Measurements from ENCODE around the gene ATP8A2. TPM values are rescaled to one million over a fixed set of nuclear protein-coding genes. Genes with fewer than 3 reads are reported as not detected.
"Not testable (repeated sequence)": the region's sequence is repeated elsewhere in the genome, so short reads cannot be mapped to it uniquely, and the experiment has no call there.

Gene ATP8A2
- total RNA-seq, 3 donors from 2014 or later: under 0.01 to 1.0 (median under 0.01) TPM

DNA sequence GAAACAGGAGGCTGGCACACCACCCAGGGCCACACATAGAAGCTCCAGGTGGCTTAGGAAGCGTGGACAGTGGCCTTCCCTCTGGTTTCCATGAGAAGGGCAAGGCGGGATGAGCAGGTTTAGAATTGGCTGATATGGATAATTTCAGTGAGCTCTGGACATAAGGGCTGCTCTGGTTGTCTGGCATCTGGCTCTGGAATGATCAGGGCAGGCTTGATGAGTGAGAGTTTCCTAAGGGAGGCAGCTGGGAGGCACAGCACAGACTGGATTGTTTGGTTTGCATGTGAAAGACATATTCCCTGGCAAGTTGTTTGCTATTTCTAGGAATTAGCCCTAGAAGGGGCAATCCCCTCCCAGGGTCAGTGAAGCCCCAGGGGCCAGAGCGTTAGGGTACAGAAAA, 129.5 kb downstream of the ATP8A2 start:
- intact Hi-C loops (cut with DNase I; ENCODE audit: low total_unique reads): loop anchor here (5.0 kb wide), 1 partner anchor 1316 kb away; no protein-coding TSS in a partner anchor
- DNase-seq (ENCODE audit: low spot score in 2 of 2): no peak
- H3K4me3 ChIP-seq: no peak overlapping the region
- peaks cover 0 to 5% of the 10 kb centered on the region in 2 donors for H3K27me3 ChIP-seq
- H3K36me3 ChIP-seq: no peaks in the 10 kb centered on the region
- H3K4me1 ChIP-seq: no peaks in the 10 kb centered on the region
- H3K9me3 ChIP-seq: no peaks in the 10 kb centered on the region
- TF ChIP-seq CTCF (IDR thresholded peaks at IDR 0.05) (no peak), POLR2A (IDR thresholded peaks at IDR 0.05) (no peak), POLR2AphosphoS5 (IDR thresholded peaks at IDR 0.05) (no peak)
- no peak overlapping the region for H3K27ac ChIP-seq

- intact Hi-C loops (cut with DNase I; ENCODE audit: low total_unique reads): loop anchor here (5.0 kb wide), 1 partner anchor 1315 kb away; no protein-coding TSS in a partner anchor
These were observed 130.3 kb downstream of the ATP8A2 start for GRCh38 chr13:25502031-25502430.

DNA sequence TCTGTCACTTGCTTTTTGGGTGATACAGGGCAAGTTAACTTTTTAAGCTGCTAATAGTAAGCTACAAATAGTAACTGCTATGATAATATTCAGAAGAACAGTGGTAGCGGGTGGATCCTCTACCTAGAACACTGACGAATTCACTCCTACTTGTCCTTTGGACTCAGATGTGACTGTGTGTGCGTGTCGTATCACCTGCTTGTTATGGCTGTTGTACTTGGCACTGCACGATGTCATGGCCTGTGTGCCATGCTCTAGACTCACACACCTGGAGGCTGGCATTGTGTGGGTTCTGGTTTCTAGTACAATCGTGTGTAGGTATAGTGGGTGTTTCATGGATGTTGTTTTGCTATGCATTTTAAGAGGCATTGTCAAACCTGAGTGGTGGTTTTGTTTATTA, 130.8 kb downstream of the ATP8A2 start:
- TF ChIP-seq CTCF (IDR thresholded peaks at IDR 0.05): no peak
- no peak for TF ChIP-seq POLR2A (IDR thresholded peaks at IDR 0.05)
- TF ChIP-seq POLR2AphosphoS5 (IDR thresholded peaks at IDR 0.05): no peak
- peaks cover 0 to 5% of the 10 kb centered on the region in 2 donors for H3K27me3 ChIP-seq

More at GRCh38 chr13:25502031-25502430, 130.3 kb downstream of the ATP8A2 start:
- TF ChIP-seq POLR2AphosphoS5 (IDR thresholded peaks at IDR 0.05) (no peak), CTCF (IDR thresholded peaks at IDR 0.05) (no peak), POLR2A (IDR thresholded peaks at IDR 0.05) (no peak)
- Histone ChIP-seq H3K4me1 (no peaks in the 10 kb centered on the region), H3K9me3 (no peaks in the 10 kb centered on the region), H3K27ac (no peak overlapping the region), H3K27me3 (peaks cover 0 to 5% of the 10 kb centered on the region in 2 donors), H3K36me3 (no peaks in the 10 kb centered on the region), H3K4me3 (no peak overlapping the region)
- no peak for DNase-seq (ENCODE audit: low spot score in 2 of 2)

DNA sequence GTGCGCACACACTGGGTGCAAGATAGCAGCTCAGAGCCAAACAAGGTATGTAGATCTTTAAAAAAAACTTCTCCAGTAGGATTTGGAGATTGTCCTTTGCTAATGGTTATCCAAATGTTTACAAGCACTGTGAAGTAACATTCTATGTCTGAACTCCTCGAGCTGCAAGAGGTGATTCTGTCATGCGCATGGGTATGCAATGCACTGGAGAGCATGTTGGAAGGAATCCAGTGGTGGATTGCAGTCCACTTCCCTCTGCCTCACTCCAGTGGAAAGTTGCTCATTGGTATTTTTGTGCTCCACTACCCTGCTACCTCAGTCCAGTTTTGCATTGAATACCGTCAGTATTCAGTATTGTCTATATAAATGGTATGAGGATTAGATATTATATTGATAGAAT, 132.1 kb downstream of the ATP8A2 start:
- no peak for DNase-seq (ENCODE audit: low spot score in 2 of 2)
- no peak for TF ChIP-seq POLR2AphosphoS5 (IDR thresholded peaks at IDR 0.05)
- no peak for TF ChIP-seq CTCF (IDR thresholded peaks at IDR 0.05)
- TF ChIP-seq POLR2A (IDR thresholded peaks at IDR 0.05): no peak
- intact Hi-C loops (cut with DNase I; ENCODE audit: low total_unique reads): loop anchor here (5.0 kb wide), 1 partner anchor 1313 kb away; no protein-coding TSS in a partner anchor
- Histone ChIP-seq H3K4me3 (no peak overlapping the region), H3K4me1 (no peaks in the 10 kb centered on the region), H3K27ac (no peak overlapping the region), H3K9me3 (no peaks in the 10 kb centered on the region), H3K36me3 (no peaks in the 10 kb centered on the region), H3K27me3 (peaks cover 0 to 5% of the 10 kb centered on the region in 2 donors)

More for the DNA sequence above, 130.8 kb downstream of the ATP8A2 start:
- Histone ChIP-seq H3K4me1 (no peaks in the 10 kb centered on the region), H3K4me3 (no peak overlapping the region), H3K36me3 (no peaks in the 10 kb centered on the region), H3K9me3 (no peaks in the 10 kb centered on the region), H3K27ac (no peak overlapping the region)
- DNase-seq (ENCODE audit: low spot score in 2 of 2): no peak
- intact Hi-C loops (cut with DNase I; ENCODE audit: low total_unique reads): loop anchor here (5.0 kb wide), 1 partner anchor 1315 kb away; no protein-coding TSS in a partner anchor

DNA sequence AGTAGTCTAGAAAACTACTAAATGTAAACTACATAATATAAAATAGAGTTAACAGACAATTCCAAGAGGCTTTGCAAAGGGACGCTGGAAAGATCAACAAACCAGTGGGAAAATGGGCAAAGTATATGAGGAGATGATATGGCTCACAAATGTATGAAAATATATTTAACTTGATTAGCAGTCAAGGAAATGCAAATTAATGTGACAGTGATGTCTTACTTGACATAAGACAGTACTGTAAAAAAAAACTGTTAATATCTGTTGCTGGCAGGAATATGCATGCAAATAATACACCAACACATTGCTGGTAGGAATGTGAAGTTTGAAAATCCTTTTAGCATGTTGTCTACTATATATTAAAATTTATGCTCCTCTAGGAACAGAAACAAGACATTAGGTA, 136.1 kb downstream of the ATP8A2 start:
- intact Hi-C loops (cut with DNase I; ENCODE audit: low total_unique reads): no loop called here
- Histone ChIP-seq H3K27ac (no peak overlapping the region), H3K36me3 (no peaks in the 10 kb centered on the region), H3K9me3 (peaks cover 0 to 5% of the 10 kb centered on the region in 2 donors), H3K27me3 (no peaks in the 10 kb centered on the region), H3K4me3 (no peak overlapping the region), H3K4me1 (no peaks in the 10 kb centered on the region)
- no peak for DNase-seq (ENCODE audit: low spot score in 2 of 2)
- no peak for TF ChIP-seq POLR2AphosphoS5 (IDR thresholded peaks at IDR 0.05)
- TF ChIP-seq CTCF (IDR thresholded peaks at IDR 0.05): no peak
- no peak for TF ChIP-seq POLR2A (IDR thresholded peaks at IDR 0.05)

DNA sequence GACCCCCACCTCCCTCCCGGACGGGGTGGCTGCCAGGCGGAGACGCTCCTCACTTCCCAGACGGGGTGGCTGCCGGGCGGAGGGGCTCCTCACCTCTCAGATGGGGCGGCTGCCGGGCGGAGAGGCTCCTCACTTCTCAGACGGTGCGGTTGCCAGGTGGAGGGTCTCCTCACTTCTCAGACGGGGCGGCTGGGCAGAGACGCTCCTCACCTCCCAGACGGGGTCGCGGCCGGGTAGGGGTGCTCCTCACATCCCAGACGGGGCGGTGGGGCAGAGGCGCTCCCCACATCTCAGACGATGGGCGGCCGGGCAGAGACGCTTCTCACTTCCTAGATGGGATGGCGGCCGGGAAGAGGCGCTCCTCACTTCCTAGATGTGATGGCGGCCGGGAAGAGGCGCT, 141.3 kb downstream of the ATP8A2 start:
- H3K36me3 ChIP-seq; intact Hi-C loops (cut with DNase I; ENCODE audit: low total_unique reads); H3K4me3 ChIP-seq; H3K27me3 ChIP-seq; DNase-seq (ENCODE audit: low spot score in 2 of 2); H3K9me3 ChIP-seq; H3K27ac ChIP-seq; H3K4me1 ChIP-seq: not testable (repeated sequence)
